BJ (cell line): ENCODE measurements around the gene SIPA1L2. TPM values are rescaled to one million over a fixed set of nuclear protein-coding genes. Genes with fewer than 3 reads are reported as not detected.

Source experiments
- CTCF ChIA-PET: fragments of 350-600 bp; formaldehyde crosslinking; extraction: SDS; loops from one replicate; lab custom pipeline; 2021; ENCODE audit warnings: antibody characterized with exemption, inconsistent platforms; lab: Yijun Ruan, JAX
- POLR2A ChIA-PET: fragments of 300-600 bp; sonication (Branson Sonifier 250); formaldehyde crosslinking; extraction: SDS; loops from one replicate; lab custom pipeline; 2021; ENCODE audit warnings: antibody characterized with exemption; lab: Charles Lee
- DNase-seq: peaks from one replicate; pipeline ENCODE4 v3.0.0-alpha.2; 2011; ENCODE audit warnings: low read depth
- H3K27me3 ChIP-seq: 2 replicates; pipeline ENCODE4 v1.6.0; 2011; ENCODE audit warnings: low read length; ENCODE audit not compliant: control insufficient read depth, insufficient read depth
- H3K36me3 ChIP-seq: 2 replicates; pipeline ENCODE4 v1.5.1; 2011; ENCODE audit warnings: low read length; ENCODE audit not compliant: control insufficient read depth, insufficient read depth
- H3K4me3 ChIP-seq: 2 replicates; pipeline ENCODE4 v1.5.1; 2011; ENCODE audit warnings: low read depth, mild to moderate bottlenecking, control low read depth, low read length
- polyA plus RNA-seq: library from polyadenylated mRNA; depleted of rRNA; stranded (reverse); fragments of >200 nt; gene quantifications from 2 replicates; pipeline ENCODE4 v1.2.3, GENCODE V29; 2011
- TF ChIP-seq, protein P1 (sequence below): IDR thresholded peaks from 2 replicates; pipeline ENCODE4 v1.5.1; 2011; ENCODE audit warnings: low read depth, mild to moderate bottlenecking, control low read depth, inconsistent platforms, low read length, moderate library complexity; ENCODE audit not compliant: insufficient read depth

The SIPA1L2 gene
- polyA plus RNA-seq, 1 experiment, result 5.1 TPM

DNA sequence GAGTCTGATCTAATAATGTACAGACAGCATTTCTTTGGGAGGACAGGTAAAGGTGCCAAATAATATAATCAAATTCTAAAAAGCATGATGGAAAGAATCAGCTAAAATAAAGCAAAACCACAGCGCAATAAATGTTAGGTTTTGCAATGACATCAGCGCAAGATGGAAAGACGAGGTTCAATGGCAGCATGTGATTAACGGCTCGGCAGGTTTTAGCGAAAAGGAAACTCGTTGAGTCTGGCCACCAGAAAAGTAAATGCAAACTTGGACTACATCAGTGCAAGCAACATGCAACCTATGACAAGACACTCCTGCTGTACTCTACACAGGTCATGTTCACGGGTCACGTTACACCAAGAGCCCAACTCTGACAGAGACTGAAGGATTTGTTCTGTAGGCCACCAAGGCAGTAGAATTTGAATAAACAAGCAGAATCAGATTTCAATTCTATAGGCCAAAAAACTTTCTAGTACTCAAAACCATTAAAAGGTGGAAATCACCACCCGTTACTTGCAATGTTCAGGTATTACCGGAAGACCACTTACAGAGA lies 4.5 kb downstream of the SIPA1L2 start:
- TF ChIP-seq, protein P1, sequence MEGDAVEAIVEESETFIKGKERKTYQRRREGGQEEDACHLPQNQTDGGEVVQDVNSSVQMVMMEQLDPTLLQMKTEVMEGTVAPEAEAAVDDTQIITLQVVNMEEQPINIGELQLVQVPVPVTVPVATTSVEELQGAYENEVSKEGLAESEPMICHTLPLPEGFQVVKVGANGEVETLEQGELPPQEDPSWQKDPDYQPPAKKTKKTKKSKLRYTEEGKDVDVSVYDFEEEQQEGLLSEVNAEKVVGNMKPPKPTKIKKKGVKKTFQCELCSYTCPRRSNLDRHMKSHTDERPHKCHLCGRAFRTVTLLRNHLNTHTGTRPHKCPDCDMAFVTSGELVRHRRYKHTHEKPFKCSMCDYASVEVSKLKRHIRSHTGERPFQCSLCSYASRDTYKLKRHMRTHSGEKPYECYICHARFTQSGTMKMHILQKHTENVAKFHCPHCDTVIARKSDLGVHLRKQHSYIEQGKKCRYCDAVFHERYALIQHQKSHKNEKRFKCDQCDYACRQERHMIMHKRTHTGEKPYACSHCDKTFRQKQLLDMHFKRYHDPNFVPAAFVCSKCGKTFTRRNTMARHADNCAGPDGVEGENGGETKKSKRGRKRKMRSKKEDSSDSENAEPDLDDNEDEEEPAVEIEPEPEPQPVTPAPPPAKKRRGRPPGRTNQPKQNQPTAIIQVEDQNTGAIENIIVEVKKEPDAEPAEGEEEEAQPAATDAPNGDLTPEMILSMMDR, result no peak
- no peaks in the 10 kb centered on the region for H3K27me3 ChIP-seq
- DNase-seq, result no peak
- no peak overlapping the region for H3K4me3 ChIP-seq
- ChIA-PET POLR2A (no interaction called here), CTCF (interaction anchor here (0.6 to 1.1 kb wide), 3 partner anchors 34 to 380 kb away, joined by 3 read pairs; no protein-coding TSS in a partner anchor)
- H3K36me3 ChIP-seq, result no peaks in the 10 kb centered on the region

GRCh38 chr1:232624546-232625281 lies 5.2 kb downstream of the SIPA1L2 start:
- Histone ChIP-seq H3K4me3 (no peak overlapping the region), H3K27me3 (no peaks in the 10 kb centered on the region), H3K36me3 (no peaks in the 10 kb centered on the region)
- DNase-seq, result no peak
- POLR2A ChIA-PET, result no interaction called here
- CTCF ChIA-PET, result interaction anchor here (0.6 to 1.1 kb wide), 3 partner anchors 35 to 381 kb away, joined by 3 read pairs; no protein-coding TSS in a partner anchor
- TF ChIP-seq, protein P1, result no peak

GRCh38 chr1:232622981-232623380 lies 7.0 kb downstream of the SIPA1L2 start:
- no peaks in the 10 kb centered on the region for H3K36me3 ChIP-seq
- no peaks in the 10 kb centered on the region for H3K27me3 ChIP-seq
- TF ChIP-seq, protein P1, result no peak
- DNase-seq, result no peak
- H3K4me3 ChIP-seq, result no peak overlapping the region
- ChIA-PET CTCF (interaction anchor here (1.0 kb wide), 1 partner anchor 756 kb away, joined by 3 read pairs; no protein-coding TSS in a partner anchor), POLR2A (no interaction called here)

- H3K27me3 ChIP-seq, result no peaks in the 10 kb centered on the region
- ChIA-PET CTCF (no interaction called here), POLR2A (no interaction called here)
- TF ChIP-seq, protein P1, result no peak
- no peak overlapping the region for H3K4me3 ChIP-seq
- no peak for DNase-seq
- no peaks in the 10 kb centered on the region for H3K36me3 ChIP-seq
Observed at GRCh38 chr1:232622378-232622777, 7.6 kb downstream of the SIPA1L2 start.

DNA sequence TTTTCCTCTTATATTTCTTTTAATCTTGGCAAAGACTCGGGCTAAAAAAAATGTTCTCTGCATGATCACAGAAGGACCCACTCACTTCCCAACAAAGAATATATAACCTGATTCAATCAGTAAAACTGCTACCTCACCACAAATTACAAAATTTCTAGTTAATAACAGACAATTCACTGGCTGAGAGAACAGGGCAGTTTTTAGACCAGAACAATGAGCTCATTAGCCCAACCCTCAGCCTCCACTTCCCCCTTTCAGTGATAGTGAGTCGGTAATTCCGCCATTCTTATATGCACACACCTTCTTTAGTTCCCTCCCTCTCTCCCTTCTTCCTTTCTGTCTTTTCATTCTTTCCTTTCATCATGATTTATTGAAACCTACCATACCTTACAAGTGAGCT lies 8.9 kb downstream of the SIPA1L2 start:
- POLR2A ChIA-PET, result no interaction called here
- DNase-seq, result no peak
- CTCF ChIA-PET, result no interaction called here
- TF ChIP-seq, protein P1, result no peak
- no peaks in the 10 kb centered on the region for H3K36me3 ChIP-seq
- H3K27me3 ChIP-seq, result no peaks in the 10 kb centered on the region
- H3K4me3 ChIP-seq, result no peak overlapping the region
